Nephron progenitor cell (in vitro differentiated cells): ENCODE results near the gene HCN1.

Experiments used
- DNase-seq: peaks from one replicate; pipeline ENCODE4 v3.0.0; 2021
- H3K27ac Mint-ChIP-seq: 2 replicates; pipeline ENCODE4 v1.8.0; 2021; ENCODE audit warnings: mild to moderate bottlenecking, moderate library complexity, mixed read lengths
- H3K27me3 Mint-ChIP-seq: 2 replicates; pipeline ENCODE4 v1.8.0; 2021; ENCODE audit warnings: mild to moderate bottlenecking, low read depth, mixed read lengths; ENCODE audit not compliant: poor library complexity
- H3K36me3 Mint-ChIP-seq: 2 replicates; pipeline ENCODE4 v1.8.0; 2021; ENCODE audit warnings: low read depth, mixed read lengths
- H3K4me1 Mint-ChIP-seq: 2 replicates; pipeline ENCODE4 v1.8.0; 2021; ENCODE audit warnings: mixed read lengths
- H3K4me3 Mint-ChIP-seq: 2 replicates; pipeline ENCODE4 v1.8.0; 2021; ENCODE audit warnings: mild to moderate bottlenecking, moderate library complexity, mixed read lengths
- H3K9me3 Mint-ChIP-seq: 2 replicates; pipeline ENCODE4 v1.8.0; 2021; ENCODE audit warnings: mild to moderate bottlenecking, moderate library complexity, mixed read lengths
- TF ChIP-seq, protein P1 (sequence below): fragments of 200-600 bp; sonication (generic); IDR thresholded peaks from 2 replicates; pipeline ENCODE4 v1.5.0; 2021; ENCODE audit warnings: antibody characterized with exemption

The HCN1 gene

DNA sequence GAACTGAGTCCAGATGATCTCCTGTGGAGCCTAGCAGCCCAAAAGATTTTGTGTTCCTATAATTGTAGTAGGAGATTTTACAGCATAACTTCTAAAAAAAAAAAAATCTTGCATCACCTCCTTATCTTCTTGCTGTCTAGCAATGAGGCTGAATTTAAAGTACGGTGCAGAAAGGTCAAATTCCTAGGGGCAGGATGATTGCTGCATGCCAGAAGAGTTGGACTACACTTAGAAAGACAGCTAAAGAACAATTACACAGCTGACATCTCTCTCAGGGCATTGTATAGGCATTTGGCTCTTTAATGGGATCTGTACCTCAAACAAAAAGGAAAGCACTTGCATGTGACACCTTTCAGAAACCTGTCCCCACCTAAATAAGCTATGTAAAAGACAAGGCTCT, 443.2 kb downstream of the HCN1 start:
- TF ChIP-seq, protein P1, sequence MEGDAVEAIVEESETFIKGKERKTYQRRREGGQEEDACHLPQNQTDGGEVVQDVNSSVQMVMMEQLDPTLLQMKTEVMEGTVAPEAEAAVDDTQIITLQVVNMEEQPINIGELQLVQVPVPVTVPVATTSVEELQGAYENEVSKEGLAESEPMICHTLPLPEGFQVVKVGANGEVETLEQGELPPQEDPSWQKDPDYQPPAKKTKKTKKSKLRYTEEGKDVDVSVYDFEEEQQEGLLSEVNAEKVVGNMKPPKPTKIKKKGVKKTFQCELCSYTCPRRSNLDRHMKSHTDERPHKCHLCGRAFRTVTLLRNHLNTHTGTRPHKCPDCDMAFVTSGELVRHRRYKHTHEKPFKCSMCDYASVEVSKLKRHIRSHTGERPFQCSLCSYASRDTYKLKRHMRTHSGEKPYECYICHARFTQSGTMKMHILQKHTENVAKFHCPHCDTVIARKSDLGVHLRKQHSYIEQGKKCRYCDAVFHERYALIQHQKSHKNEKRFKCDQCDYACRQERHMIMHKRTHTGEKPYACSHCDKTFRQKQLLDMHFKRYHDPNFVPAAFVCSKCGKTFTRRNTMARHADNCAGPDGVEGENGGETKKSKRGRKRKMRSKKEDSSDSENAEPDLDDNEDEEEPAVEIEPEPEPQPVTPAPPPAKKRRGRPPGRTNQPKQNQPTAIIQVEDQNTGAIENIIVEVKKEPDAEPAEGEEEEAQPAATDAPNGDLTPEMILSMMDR = no peak
- no peak for DNase-seq
- Mint-ChIP-seq H3K27ac (no peak overlapping the region), H3K4me1 (no peaks in the 10 kb centered on the region), H3K9me3 (no peaks in the 10 kb centered on the region), H3K4me3 (no peak overlapping the region), H3K27me3 (peaks cover 3% of the 10 kb centered on the region), H3K36me3 (no peaks in the 10 kb centered on the region)

DNA sequence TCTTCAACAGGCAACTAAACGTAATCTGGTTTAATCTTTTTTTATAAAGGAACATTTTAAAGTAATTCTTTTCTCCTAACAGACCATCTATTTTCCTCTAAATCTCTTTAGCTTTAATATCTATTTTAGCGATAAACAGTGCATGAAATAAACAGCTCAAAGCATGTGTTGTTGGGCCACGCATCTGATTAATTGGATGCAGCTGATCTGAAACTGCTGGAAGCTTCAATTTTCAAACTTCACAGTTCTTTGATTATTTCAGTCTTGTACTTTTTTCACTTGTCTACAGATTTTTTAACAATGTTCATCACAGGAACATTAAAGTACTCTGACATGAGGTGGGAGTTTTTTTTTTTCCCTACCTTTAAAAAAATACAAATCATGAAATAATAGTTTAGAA, 443.6 kb downstream of the HCN1 start:
- TF ChIP-seq, protein P1 = no peak
- H3K27me3 Mint-ChIP-seq = peaks cover 3% of the 10 kb centered on the region
- no peak for DNase-seq

DNA sequence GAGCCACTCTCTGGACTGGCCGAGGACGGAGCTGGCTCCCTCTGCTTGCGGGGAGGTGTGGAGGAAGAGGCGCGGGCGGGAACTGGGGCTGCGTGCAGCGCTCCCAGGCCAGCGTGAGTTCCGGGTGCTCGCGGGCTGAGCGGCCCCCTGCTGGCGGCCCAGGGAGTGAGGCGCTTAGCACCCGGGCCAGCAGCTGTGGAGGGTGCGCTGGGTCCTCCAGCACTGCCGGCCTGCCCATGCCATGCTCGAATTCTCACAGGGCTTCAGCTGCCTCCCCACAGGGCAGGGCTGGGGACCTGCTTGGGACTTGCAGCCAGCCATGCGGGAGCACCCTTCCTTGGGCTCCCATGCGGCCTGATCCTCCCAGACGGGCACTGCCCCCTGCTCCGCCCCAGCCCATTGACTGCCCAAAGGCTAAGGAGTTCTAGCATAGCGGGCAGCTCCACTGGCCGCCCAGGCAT, 470.6 kb downstream of the HCN1 start:
- Mint-ChIP-seq H3K27ac (no peak overlapping the region), H3K4me3 (no peak overlapping the region), H3K27me3 (no peaks in the 10 kb centered on the region), H3K9me3 (no peaks in the 10 kb centered on the region), H3K4me1 (no peaks in the 10 kb centered on the region), H3K36me3 (no peaks in the 10 kb centered on the region)
- no peak for DNase-seq
- TF ChIP-seq, protein P1 = no peak

More for the DNA sequence above, 443.6 kb downstream of the HCN1 start:
- H3K36me3 Mint-ChIP-seq = no peaks in the 10 kb centered on the region
- H3K9me3 Mint-ChIP-seq = no peaks in the 10 kb centered on the region
- H3K4me3 Mint-ChIP-seq = no peak overlapping the region
- no peak overlapping the region for H3K27ac Mint-ChIP-seq
- H3K4me1 Mint-ChIP-seq = no peaks in the 10 kb centered on the region

DNA sequence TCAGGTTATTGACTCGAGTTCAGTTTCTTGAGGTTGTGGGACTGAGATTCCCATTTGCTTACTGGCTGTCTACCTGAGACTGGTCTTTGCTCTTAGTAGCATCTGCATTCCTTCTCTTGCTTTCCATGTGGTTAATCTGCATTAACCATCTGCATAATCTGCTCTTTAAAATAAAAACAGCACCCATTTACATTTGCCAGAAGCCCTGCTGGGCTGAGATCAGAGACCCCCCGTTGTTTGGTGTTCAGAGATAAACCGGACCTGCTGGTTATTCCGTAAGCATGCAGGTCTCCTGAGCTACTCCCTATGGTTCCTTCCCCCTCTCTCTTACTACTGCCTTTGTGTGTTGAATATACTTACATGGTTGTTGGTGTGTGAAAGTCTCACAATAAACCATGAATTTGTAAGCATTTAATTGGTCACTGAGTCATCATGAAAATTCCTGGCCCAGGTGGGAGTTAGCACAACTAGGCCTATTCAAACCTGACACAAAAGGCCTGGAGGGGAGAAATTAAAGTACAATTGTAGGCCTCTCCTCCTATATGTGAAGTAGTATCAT, 490.7 kb downstream of the HCN1 start:
- peaks cover 4% of the 10 kb centered on the region for H3K27me3 Mint-ChIP-seq
- DNase-seq = no peak
- H3K4me3 Mint-ChIP-seq = no peak overlapping the region
- H3K4me1 Mint-ChIP-seq = no peaks in the 10 kb centered on the region
- no peaks in the 10 kb centered on the region for H3K9me3 Mint-ChIP-seq
- H3K36me3 Mint-ChIP-seq = no peaks in the 10 kb centered on the region
- no peak overlapping the region for H3K27ac Mint-ChIP-seq
- TF ChIP-seq, protein P1 = no peak
